Aorta (tissue), 5 donors: ENCODE measurements around the gene GFPT1. TPM values are rescaled to one million over a fixed set of nuclear protein-coding genes. Genes with fewer than 3 reads are reported as not detected.

Experiments used
- ATAC-seq: fragments of 200-7000 bp; cut with Tn5 transposase; one replicate; pipeline ENCODE4 v1.9.1; 2022; ENCODE audit warnings: moderate library complexity; ENCODE audit not compliant: low FRiP score
- DNase-seq, 2 donors: peaks; one replicate each; pipeline ENCODE4 v3.0.0-alpha.2; 2020
- H3K27ac ChIP-seq, 2 donors: one replicate each; pipeline ENCODE4 v1.5.1; 2013; ENCODE audit warnings: low read length in 2 of 2, mild to moderate bottlenecking in 2 of 2, moderate library complexity in 2 of 2, control low read depth in 1 of 2, inconsistent platforms in 1 of 2, low read depth in 1 of 2
- H3K27me3 ChIP-seq, 2 donors: one replicate each; pipeline ENCODE4 v1.6.1; 2013; ENCODE audit warnings: control low read depth in 1 of 2, low read length in 1 of 2, mild to moderate bottlenecking in 1 of 2, moderate library complexity in 1 of 2; ENCODE audit not compliant: insufficient read depth in 2 of 2, control insufficient read depth in 1 of 2
- H3K36me3 ChIP-seq, 2 donors: one replicate each; pipeline ENCODE4 v1.6.1; 2013; ENCODE audit warnings: control low read depth in 1 of 2, low read length in 1 of 2, mild to moderate bottlenecking in 1 of 2; ENCODE audit not compliant: insufficient read depth in 2 of 2, control insufficient read depth in 1 of 2
- H3K4me1 ChIP-seq, 2 donors: one replicate each; pipeline ENCODE4 v1.6.1; 2013; ENCODE audit warnings: low read length in 2 of 2, control low read depth in 1 of 2, mild to moderate bottlenecking in 1 of 2, moderate library complexity in 1 of 2; ENCODE audit not compliant: insufficient read depth in 2 of 2, control insufficient read depth in 1 of 2
- H3K4me3 ChIP-seq, 2 donors: one replicate each; pipeline ENCODE4 v1.5.1; 2013; ENCODE audit warnings: low read length in 2 of 2, control low read depth in 1 of 2, mild to moderate bottlenecking in 1 of 2
- H3K9me3 ChIP-seq: one replicate; pipeline ENCODE4 v1.6.1; 2013; ENCODE audit warnings: mild to moderate bottlenecking, low read length; ENCODE audit not compliant: control insufficient read depth
- WGBS, 2 donors: extraction: QIAGEN DNeasy Blood & Tissue Kit; methylation state at CpG; one replicate each; pipeline ENCODE4 v1.1.7; 2013; 5-methylcytosine and 5-hydroxymethylcytosine counted together
- intact Hi-C, 2 donors: fragments of 100-400 bp; cut with DNase I; formaldehyde crosslinking; loops; one replicate each; pipeline versions ENCODE4 v1.14.2 to v1.15.0; 2022
- polyA plus RNA-seq, 2 donors: library from polyadenylated mRNA; stranded (reverse); fragments of 200-250 nt; gene quantifications; one replicate each; pipeline ENCODE4 v1.2.3, GENCODE V29; 2013
- total RNA-seq, 2 donors: library from RNA; stranded (reverse); fragmentation: NEBNext Ultra II Directional; extraction: Animal tissue kit (Norgen Biotek cat#: 25700); gene quantifications; one replicate each; pipeline ENCODE4 v1.2.1, GENCODE V29; 2021
- donor health status: healthy with polysubstance abuse.
- donor health status: Bipolar disorder and iron deficiency.
- donor health status: DM: no; HTN: no; CAD: no.
- donor health status: DM: no; HTN: no; CAD: no.
- donor health status: DM: yes; HTN: yes; CAD: no.

Gene GFPT1
- total and polyA plus RNA-seq, 4 donors: 14.8 to 95.9 (median 41.6) TPM

DNA sequence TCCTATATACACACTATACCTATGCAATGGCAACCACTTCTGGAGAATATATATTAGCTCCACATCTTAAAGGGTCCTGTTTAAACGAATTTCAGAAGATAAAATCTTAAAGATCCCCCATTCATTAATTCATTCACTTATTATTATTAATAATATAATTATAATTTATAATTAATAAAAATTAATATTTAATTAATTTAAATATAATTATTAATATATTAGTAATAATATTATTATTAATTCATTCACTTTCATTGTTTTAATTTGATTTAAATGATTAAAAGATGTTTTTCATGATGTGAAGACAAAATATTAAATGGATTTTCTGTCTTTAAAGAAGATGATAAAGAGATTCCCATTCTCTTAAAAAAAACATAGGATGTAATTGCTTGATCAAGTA lies 29.1 kb upstream of the GFPT1 start:
- WGBS, 2 donors: 83 to 84% methylated on average over 1 of the region's 1 CpG
- intact Hi-C loops: no loop called here
- peaks cover 3% of the 10 kb centered on the region in 2 donors for H3K36me3 ChIP-seq

GRCh38 chr2:69411120-69411519 lies 24.1 kb upstream of the GFPT1 start:
- no peaks in the 10 kb centered on the region for H3K4me1 ChIP-seq
- no peak overlapping the region for H3K4me3 ChIP-seq
- intact Hi-C loops: no loop called here
- no peak overlapping the region for H3K27ac ChIP-seq
- DNase-seq (no peak), ATAC-seq (no peak)
- H3K9me3 ChIP-seq: no peaks in the 10 kb centered on the region
- H3K27me3 ChIP-seq: no peaks in the 10 kb centered on the region
- H3K36me3 ChIP-seq: peaks cover 3 to 5% of the 10 kb centered on the region in 2 donors

More for the DNA sequence above, 29.1 kb upstream of the GFPT1 start:
- Histone ChIP-seq H3K27me3 (no peaks in the 10 kb centered on the region), H3K27ac (no peak overlapping the region), H3K4me3 (no peak overlapping the region), H3K9me3 (no peaks in the 10 kb centered on the region), H3K4me1 (no peaks in the 10 kb centered on the region)
- DNase-seq: no peak
- no peak for ATAC-seq

DNA sequence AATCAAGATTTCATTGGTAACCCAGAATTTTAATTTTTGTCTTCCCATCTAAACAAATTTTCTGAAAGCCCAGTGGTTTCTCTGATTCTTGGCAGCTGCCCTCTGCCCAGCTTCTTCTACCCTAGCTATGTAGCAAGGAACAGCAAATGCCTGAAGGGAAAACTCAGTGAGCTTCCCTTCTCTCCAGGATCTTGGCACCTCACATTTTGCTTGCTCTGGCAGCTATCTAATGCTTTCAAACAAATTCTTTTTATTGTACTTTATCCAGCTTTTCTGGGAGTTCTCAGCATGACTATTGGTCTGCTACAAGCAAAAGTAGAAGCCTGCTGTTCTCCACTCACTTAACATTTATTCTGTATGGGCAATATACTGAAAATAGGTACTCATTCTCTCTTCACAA lies 18.3 kb upstream of the GFPT1 start:
- intact Hi-C loops: no loop called here
- ATAC-seq (no peak), DNase-seq (no peak)
- H3K36me3 ChIP-seq: peaks cover 0 to 4% of the 10 kb centered on the region in 2 donors
- H3K9me3 ChIP-seq: no peaks in the 10 kb centered on the region
- H3K4me1 ChIP-seq: no peaks in the 10 kb centered on the region
- no peak overlapping the region for H3K27ac ChIP-seq
- no peaks in the 10 kb centered on the region for H3K27me3 ChIP-seq
- H3K4me3 ChIP-seq: no peak overlapping the region

- H3K4me3 ChIP-seq: no peak overlapping the region
- intact Hi-C loops: no loop called here
- DNase-seq (no peak), ATAC-seq (no peak)
- H3K4me1 ChIP-seq: no peaks in the 10 kb centered on the region
- H3K27ac ChIP-seq: no peak overlapping the region
- no peaks in the 10 kb centered on the region for H3K27me3 ChIP-seq
- H3K36me3 ChIP-seq: peaks cover 0 to 2% of the 10 kb centered on the region in 2 donors
- H3K9me3 ChIP-seq: no peaks in the 10 kb centered on the region
- WGBS, 2 donors: 97 to 98% methylated on average over 3 of the region's 3 CpGs
These were observed 13.1 kb upstream of the GFPT1 start for GRCh38 chr2:69400121-69400520.

- no peak overlapping the region for H3K27ac ChIP-seq
- intact Hi-C loops: no loop called here
- peaks cover 0 to 2% of the 10 kb centered on the region in 2 donors for H3K36me3 ChIP-seq
- no peaks in the 10 kb centered on the region for H3K9me3 ChIP-seq
- no peak for ATAC-seq
- no peak overlapping the region for H3K4me3 ChIP-seq
- no peaks in the 10 kb centered on the region for H3K27me3 ChIP-seq
- DNase-seq: no peak
- no peaks in the 10 kb centered on the region for H3K4me1 ChIP-seq
These were observed 10.2 kb upstream of the GFPT1 start for GRCh38 chr2:69397234-69397633.

DNA sequence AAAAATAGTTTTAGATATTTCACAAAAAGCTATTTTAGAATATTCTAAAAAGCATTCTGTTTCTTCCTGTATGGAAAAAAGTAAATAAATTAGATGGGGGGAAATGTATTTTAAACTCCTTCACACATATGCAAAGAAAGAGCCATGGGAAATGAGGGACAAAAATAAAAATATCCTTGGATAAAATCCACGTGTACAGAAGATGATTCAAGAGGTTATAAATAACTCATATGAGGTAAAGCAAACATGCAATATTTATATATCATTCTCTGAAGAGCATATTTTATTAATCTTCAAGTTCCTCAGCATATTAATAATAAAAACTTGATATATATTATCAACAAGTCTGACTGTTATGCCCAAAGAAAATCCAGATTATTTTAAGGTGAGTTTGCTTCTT lies 8.8 kb upstream of the GFPT1 start:
- Histone ChIP-seq H3K4me1 (no peaks in the 10 kb centered on the region), H3K27me3 (no peaks in the 10 kb centered on the region), H3K4me3 (no peak overlapping the region), H3K9me3 (no peaks in the 10 kb centered on the region), H3K27ac (no peak overlapping the region), H3K36me3 (no peaks in the 10 kb centered on the region)
- no peak for DNase-seq
- WGBS, 2 donors: 4 to 7% methylated on average over 1 of the region's 1 CpG
- no peak for ATAC-seq
- intact Hi-C loops: no loop called here

GRCh38 chr2:69393963-69394362 lies 6.9 kb upstream of the GFPT1 start:
- no peak for ATAC-seq
- no peak for DNase-seq
- Histone ChIP-seq H3K27ac (no peak overlapping the region), H3K4me3 (no peak overlapping the region), H3K36me3 (no peaks in the 10 kb centered on the region), H3K9me3 (no peaks in the 10 kb centered on the region), H3K27me3 (no peaks in the 10 kb centered on the region), H3K4me1 (no peaks in the 10 kb centered on the region)
- intact Hi-C loops: no loop called here

- intact Hi-C loops: no loop called here
- H3K36me3 ChIP-seq: no peaks in the 10 kb centered on the region
- H3K27me3 ChIP-seq: no peaks in the 10 kb centered on the region
- ATAC-seq: no peak
- no peaks in the 10 kb centered on the region for H3K9me3 ChIP-seq
- H3K4me3 ChIP-seq: no peak overlapping the region
- WGBS, 2 donors: 89 to 91% methylated on average over 3 of the region's 3 CpGs
- no peak overlapping the region for H3K27ac ChIP-seq
- DNase-seq: no peak
- H3K4me1 ChIP-seq: no peaks in the 10 kb centered on the region
These were observed 3.4 kb upstream of the GFPT1 start for GRCh38 chr2:69390471-69390870.

DNA sequence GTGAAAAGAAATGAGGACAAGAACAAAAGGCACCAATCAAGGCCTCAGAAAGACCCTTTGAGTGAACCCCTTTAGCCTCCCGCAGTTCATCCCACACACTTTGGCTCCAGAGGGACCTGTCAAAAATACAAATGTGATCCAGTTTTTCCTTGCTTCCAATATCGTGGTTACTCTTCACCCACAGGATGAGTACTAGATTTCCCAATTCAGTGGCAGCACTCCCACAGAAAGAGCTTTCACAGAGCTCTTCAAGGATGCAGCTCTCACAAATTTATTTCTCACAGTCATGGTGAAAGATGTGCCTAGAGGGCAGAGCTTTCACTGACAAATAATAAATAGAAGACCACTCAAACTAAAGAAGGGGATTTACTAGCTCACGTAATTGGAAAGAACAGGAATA lies 3.0 kb upstream of the GFPT1 start:
- no peaks in the 10 kb centered on the region for H3K36me3 ChIP-seq
- no peak for ATAC-seq
- H3K27ac ChIP-seq: no peak overlapping the region
- no peaks in the 10 kb centered on the region for H3K27me3 ChIP-seq
- WGBS, 2 donors: 81 to 85% methylated on average over 3 of the region's 3 CpGs
- intact Hi-C loops: no loop called here
- no peak for DNase-seq
- no peak overlapping the region for H3K4me3 ChIP-seq
- H3K4me1 ChIP-seq: no peaks in the 10 kb centered on the region
- H3K9me3 ChIP-seq: no peaks in the 10 kb centered on the region
